WTC11 (cell line): ENCODE data around the gene LIMS3. TPM values are rescaled to one million over a fixed set of nuclear protein-coding genes. Genes with fewer than 3 reads are reported as not detected.
"Not testable (repeated sequence)": the region's sequence is repeated elsewhere in the genome, so short reads cannot be mapped to it uniquely, and the experiment has no call there.

Experiments used
- ATAC-seq: fragments of 200-7000 bp; cut with Tn5 transposase; 2 replicates; pipeline ENCODE4 v1.10.0; 2021; ENCODE audit warnings: mild to moderate bottlenecking, moderate library complexity
- CTCF ChIA-PET: fragments of 300-600 bp; sonication (Branson Sonifier 250); formaldehyde crosslinking; loops from one replicate; lab custom pipeline; 2021; ENCODE audit warnings: antibody characterized with exemption; lab: Charles Lee
- POLR2A ChIA-PET: fragments of 350-600 bp; sonication (Branson Sonifier 250); formaldehyde crosslinking; loops from one replicate; lab custom pipeline; 2021; ENCODE audit warnings: antibody characterized with exemption; lab: Charles Lee
- DNase-seq: peaks from one replicate; pipeline ENCODE4 v3.0.0; 2021; ENCODE audit warnings: low spot score
- H3K27ac Mint-ChIP-seq: 2 replicates; pipeline ENCODE4 v1.8.0; 2021; ENCODE audit warnings: mixed read lengths
- H3K27me3 Mint-ChIP-seq: 2 replicates; pipeline ENCODE4 v1.8.0; 2021; ENCODE audit warnings: low read depth, mild to moderate bottlenecking, moderate library complexity, mixed read lengths
- H3K36me3 Mint-ChIP-seq: 2 replicates; pipeline ENCODE4 v1.8.0; 2021; ENCODE audit warnings: mixed read lengths
- H3K4me1 Mint-ChIP-seq: 2 replicates; pipeline ENCODE4 v1.8.0; 2022; ENCODE audit warnings: mixed read lengths
- H3K4me3 Mint-ChIP-seq: 2 replicates; pipeline ENCODE4 v1.8.0; 2021; ENCODE audit warnings: mild to moderate bottlenecking, moderate library complexity, mixed read lengths
- H3K9me3 Mint-ChIP-seq: 2 replicates; pipeline ENCODE4 v1.8.0; 2021; ENCODE audit warnings: mixed read lengths
- total RNA-seq: library from RNA; stranded (reverse); gene quantifications from 3 replicates; pipeline ENCODE4 v1.2.3, GENCODE V29; 2021

Gene LIMS3
- total RNA-seq, 1 experiment from 2014 or later = 4.6 TPM

DNA sequence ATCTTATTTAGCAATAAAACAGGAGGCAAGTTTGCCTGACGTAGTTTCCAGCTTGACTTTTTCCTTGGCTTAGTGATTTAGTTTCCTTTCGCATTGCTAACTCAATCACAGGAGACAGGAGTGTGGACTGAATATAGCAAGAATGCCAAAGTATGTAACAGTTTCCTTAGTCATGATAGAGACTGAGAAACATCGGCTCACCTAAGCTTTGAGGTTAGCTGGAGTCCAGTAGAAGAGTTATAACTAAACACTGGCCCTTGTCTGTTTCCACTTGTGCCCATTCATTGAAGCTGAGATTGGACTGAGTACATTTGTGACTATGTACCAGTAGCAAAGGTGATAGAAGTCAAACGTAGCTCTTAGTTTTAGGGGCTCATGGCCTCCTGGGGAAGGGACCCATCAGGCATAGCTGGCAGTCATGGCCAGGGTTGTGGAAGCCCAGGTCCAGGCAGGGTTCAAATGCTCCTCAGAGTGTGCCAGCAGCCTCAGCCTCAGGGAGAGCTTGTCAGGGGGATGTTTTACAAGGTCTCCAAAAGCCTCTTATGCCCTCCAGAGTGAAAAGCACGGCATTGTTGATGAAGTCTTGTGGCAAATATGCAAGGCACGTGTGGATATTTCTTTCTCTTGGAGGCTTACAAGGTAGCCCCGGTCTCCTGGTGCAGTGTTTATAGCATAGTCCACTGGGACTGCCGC is 573 bp upstream of the LIMS3 start:
- CTCF ChIA-PET, H3K4me1 Mint-ChIP-seq, H3K27me3 Mint-ChIP-seq, H3K36me3 Mint-ChIP-seq, H3K27ac Mint-ChIP-seq, POLR2A ChIA-PET, H3K4me3 Mint-ChIP-seq, H3K9me3 Mint-ChIP-seq, DNase-seq: not testable (repeated sequence)
- ATAC-seq = peak; percentile 35

DNA sequence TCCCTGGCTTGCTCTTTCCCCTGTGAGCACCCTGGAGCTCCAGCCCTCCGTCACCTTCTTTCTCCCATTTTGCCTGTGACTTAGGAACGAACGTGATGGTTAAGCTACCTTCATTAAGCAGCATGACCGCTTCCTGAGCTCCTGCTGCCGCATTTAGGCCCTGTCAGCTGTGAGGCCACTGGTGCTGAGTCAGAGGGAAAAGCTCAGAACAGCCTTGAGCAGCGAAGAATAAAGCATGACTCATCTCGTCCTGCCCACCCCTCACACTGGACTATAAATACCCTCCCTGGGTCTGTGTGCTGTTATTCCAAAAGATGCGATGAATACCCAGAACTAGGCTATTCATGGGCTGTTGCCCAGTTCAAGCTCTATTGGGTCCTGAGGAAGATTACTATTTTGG is 7.3 kb downstream of the LIMS3 start:
- H3K27ac Mint-ChIP-seq, H3K4me3 Mint-ChIP-seq, DNase-seq, H3K9me3 Mint-ChIP-seq, CTCF ChIA-PET, H3K4me1 Mint-ChIP-seq, H3K27me3 Mint-ChIP-seq, H3K36me3 Mint-ChIP-seq, POLR2A ChIA-PET: not testable (repeated sequence)
- peak; percentile 78 for ATAC-seq

DNA sequence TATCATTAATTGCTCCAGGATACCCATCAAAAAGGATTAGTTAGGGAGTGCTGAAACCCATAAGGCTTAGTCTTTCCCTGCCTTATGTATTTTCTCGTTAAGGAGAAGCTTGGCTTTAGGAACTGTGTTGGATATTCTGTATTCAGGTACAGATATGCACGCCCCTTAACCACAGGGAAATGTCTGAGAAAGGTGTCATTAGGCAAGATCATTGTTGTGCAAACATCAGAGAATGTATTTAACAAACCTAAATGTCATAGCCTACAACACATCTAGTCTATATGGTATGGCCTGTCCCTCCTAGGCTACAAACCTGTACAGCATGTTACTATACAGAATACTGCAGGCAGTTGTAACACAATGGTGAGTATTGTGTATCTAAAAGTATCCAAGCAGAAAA is 10.1 kb downstream of the LIMS3 start:
- H3K36me3 Mint-ChIP-seq, DNase-seq, H3K9me3 Mint-ChIP-seq, H3K4me3 Mint-ChIP-seq, CTCF ChIA-PET, ATAC-seq, POLR2A ChIA-PET, H3K4me1 Mint-ChIP-seq, H3K27ac Mint-ChIP-seq, H3K27me3 Mint-ChIP-seq: not testable (repeated sequence)

DNA sequence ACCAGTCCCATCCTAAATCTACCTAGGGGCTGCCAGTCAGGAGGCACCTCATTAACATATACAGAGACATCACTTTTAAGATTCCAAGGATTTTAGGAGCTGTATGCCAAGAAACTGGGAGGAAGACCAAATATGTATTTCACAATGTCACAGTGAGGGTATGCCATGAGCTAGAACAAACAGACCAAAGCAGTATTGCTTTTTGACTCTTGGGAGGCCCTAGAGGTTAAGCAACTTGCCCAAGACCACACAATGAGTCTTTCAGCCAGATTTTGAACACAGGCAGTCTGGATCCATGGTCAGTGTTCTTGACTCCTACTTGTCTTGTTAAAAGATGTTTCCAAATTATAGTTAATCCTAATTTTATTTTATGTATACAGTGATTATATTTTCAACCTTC is 12.3 kb downstream of the LIMS3 start:
- H3K4me1 Mint-ChIP-seq, ATAC-seq, H3K9me3 Mint-ChIP-seq, H3K27me3 Mint-ChIP-seq, CTCF ChIA-PET, POLR2A ChIA-PET, H3K36me3 Mint-ChIP-seq, H3K27ac Mint-ChIP-seq, H3K4me3 Mint-ChIP-seq, DNase-seq: not testable (repeated sequence)

DNA sequence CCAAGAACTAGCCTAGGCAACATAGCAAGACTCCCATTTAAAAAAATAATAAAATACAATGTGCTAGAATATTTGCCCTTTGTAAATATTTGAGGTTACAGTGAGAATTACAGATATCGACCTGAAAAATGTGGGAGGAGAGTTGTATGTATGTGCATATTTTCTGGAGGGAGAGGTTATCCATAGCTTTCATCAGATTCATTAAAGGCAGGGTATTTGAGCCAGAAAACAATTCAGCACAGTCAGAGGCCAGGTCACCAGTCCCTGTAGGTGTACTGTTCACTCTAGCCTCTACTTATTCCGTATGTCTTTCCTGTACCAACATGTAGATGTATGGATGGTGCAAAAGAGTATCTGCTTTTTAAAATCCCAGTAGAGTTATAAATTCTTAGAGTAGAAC is 15.4 kb downstream of the LIMS3 start:
- H3K27ac Mint-ChIP-seq, H3K4me1 Mint-ChIP-seq, DNase-seq, H3K4me3 Mint-ChIP-seq, CTCF ChIA-PET, ATAC-seq, H3K27me3 Mint-ChIP-seq, POLR2A ChIA-PET, H3K36me3 Mint-ChIP-seq, H3K9me3 Mint-ChIP-seq: not testable (repeated sequence)

DNA sequence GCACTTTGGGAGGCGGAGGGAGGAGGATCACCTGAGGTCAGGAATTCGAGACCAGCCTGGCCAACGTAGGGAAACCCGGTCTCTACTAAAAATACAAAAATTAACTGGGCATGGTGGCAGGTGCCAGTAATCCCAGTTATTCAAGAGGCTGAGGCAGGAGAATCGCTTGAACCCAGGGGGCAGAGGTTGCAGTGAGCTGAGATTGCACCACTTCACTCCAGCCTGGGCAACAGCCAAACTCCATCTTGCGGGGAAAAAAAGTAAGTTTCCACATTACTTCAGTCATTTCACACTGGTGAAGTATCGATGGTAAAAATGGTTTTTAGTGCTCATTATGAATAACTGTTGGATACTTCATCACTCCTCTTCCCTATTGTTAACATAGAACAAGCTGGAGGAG is 16.1 kb downstream of the LIMS3 start:
- DNase-seq, H3K36me3 Mint-ChIP-seq, H3K9me3 Mint-ChIP-seq, H3K4me1 Mint-ChIP-seq, H3K4me3 Mint-ChIP-seq, CTCF ChIA-PET, H3K27ac Mint-ChIP-seq, ATAC-seq, POLR2A ChIA-PET, H3K27me3 Mint-ChIP-seq: not testable (repeated sequence)

DNA sequence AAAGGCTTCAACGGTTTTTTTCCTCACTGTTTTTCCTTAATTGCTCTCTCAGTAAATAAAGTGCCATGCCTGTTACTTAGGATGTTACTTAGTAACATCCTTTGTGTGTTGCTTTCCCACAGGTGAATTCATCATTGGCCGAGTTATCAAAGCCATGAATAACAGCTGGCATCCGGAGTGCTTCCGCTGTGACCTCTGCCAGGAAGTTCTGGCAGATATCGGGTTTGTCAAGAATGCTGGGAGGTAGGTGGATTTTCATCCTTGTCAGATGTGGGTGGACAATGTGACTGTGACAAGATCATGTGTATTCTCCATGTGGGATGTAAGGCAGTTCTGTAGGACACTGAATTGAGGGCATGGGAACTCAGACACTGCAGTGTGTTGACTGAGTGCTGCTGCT is 17.3 kb downstream of the LIMS3 start:
- DNase-seq, H3K27ac Mint-ChIP-seq, CTCF ChIA-PET, H3K4me1 Mint-ChIP-seq, H3K27me3 Mint-ChIP-seq, H3K4me3 Mint-ChIP-seq, POLR2A ChIA-PET, H3K9me3 Mint-ChIP-seq, ATAC-seq, H3K36me3 Mint-ChIP-seq: not testable (repeated sequence)

DNA sequence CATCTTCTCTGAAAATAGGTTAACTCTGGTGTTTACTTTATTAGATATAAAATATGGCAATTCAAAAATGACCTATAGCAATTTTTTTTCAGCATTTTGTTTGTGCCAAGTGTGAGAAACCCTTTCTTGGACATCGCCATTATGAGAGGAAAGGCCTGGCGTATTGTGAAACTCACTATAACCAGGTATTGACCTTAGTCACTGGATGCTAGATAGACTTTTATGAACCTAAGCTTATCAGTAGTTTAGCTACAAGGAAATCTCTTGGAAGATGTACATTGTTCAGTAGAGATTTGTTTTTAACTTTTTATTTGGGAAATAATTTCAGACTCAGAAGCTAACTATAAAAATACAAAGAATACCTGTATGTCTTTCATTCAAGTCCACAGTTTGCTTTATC is 21.7 kb downstream of the LIMS3 start:
- H3K27me3 Mint-ChIP-seq, POLR2A ChIA-PET, DNase-seq, H3K36me3 Mint-ChIP-seq, H3K27ac Mint-ChIP-seq, CTCF ChIA-PET, H3K4me1 Mint-ChIP-seq, ATAC-seq, H3K9me3 Mint-ChIP-seq, H3K4me3 Mint-ChIP-seq: not testable (repeated sequence)

DNA sequence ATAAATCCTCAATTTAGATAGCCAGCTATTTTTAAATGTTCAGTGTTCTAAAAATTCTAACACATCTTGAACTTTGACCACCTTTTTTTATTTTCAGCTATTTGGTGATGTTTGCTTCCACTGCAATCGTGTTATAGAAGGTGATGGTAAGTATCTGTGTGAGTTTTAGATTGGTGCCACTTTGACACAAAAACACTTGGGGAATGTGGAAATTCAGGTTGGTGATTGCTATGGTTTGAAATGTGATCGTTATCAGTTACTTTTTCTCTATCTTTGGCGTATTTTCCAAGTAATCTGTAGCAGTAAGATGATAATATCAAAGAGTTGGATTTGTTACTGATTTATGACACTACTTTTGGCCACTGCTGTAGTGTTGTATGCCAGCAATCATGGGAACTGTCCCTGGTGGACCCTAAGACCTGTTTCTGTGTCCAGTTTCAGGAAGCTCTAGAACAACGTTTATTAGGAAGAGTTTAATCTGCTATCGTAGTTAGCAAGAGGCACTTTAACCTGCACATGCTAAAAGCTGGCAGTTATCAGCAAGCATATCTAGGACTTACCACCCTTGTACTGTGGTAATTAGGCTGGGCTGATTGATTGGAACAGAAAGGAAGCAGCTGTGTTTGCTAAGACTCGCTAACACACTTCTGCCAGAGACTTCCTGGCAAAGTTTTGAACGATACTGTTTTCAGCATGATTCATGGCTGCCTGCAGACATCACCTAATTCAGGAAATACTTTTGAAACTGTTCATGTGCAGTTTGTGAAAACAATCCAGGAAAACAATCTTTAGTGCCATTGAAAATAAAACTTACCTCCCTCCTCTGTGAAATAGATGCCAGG is 23.3 kb downstream of the LIMS3 start:
- POLR2A ChIA-PET, DNase-seq, CTCF ChIA-PET, H3K27ac Mint-ChIP-seq, ATAC-seq, H3K4me1 Mint-ChIP-seq, H3K36me3 Mint-ChIP-seq, H3K9me3 Mint-ChIP-seq, H3K4me3 Mint-ChIP-seq, H3K27me3 Mint-ChIP-seq: not testable (repeated sequence)

DNA sequence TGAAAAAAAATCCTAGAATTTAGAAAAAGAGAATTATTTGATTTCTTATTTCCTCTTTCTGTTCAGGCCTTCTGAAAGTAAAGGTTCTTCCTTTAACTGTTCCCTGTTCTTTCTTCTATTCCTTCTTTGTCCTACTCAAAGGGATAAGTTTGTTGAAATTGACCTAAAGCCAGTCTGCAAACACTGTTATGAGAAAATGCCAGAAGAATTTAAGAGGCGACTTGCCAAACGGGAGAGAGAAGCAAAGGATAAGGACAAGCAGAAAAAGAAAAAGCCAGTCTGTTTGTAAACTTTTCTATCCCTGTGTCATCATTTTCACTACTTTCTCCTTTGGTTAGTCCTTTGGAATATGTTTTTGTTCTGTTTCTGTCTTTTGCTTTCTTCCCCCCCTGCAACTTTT is 26.0 kb downstream of the LIMS3 start:
- POLR2A ChIA-PET, H3K27ac Mint-ChIP-seq, H3K4me1 Mint-ChIP-seq, H3K27me3 Mint-ChIP-seq, H3K36me3 Mint-ChIP-seq, DNase-seq, H3K9me3 Mint-ChIP-seq, ATAC-seq, H3K4me3 Mint-ChIP-seq, CTCF ChIA-PET: not testable (repeated sequence)

DNA sequence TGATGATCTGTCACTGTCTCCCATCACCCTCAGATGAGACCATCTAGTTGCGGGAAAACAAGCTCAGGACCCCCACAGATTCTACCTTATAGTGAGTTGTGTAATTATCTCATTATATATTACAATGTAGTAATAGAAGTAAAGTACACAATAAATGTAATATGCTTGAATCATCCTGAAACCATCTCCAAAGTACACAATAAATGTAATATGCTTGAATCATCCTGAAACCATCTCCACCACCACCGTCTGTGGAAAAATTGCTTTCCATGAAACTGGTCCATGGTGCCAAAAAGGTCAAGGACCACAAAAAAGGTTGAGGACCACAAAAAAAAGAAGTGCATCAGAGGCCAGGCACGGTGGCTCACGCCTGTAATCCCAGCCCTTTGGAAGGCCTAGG is 29.3 kb downstream of the LIMS3 start:
- H3K4me1 Mint-ChIP-seq, H3K4me3 Mint-ChIP-seq, H3K9me3 Mint-ChIP-seq, H3K27ac Mint-ChIP-seq, H3K27me3 Mint-ChIP-seq, H3K36me3 Mint-ChIP-seq, CTCF ChIA-PET, DNase-seq, POLR2A ChIA-PET, ATAC-seq: not testable (repeated sequence)

DNA sequence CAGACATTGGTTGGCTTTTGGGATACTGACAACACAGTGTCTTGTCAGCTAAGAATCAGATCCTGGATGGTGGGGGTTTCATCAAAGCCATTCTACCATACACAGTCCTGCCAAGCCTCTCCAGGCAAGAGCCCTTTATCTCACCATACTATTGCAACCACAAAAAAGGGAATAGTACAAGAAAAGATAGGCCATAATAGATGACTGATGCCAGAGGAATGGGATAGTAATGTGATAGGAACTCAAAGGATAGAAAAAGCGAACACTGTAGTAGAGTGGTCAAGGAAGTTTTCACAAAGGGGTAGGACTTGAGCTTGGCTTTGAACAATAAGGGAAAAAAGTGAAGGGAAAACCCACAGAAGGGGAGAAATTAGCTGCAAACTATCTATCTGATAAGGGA is 30.7 kb downstream of the LIMS3 start:
- ATAC-seq, DNase-seq, H3K27ac Mint-ChIP-seq, H3K36me3 Mint-ChIP-seq, H3K27me3 Mint-ChIP-seq, CTCF ChIA-PET, H3K9me3 Mint-ChIP-seq, H3K4me1 Mint-ChIP-seq, POLR2A ChIA-PET, H3K4me3 Mint-ChIP-seq: not testable (repeated sequence)
